Body of pancreas (tissue), 4 donors: Measurements from ENCODE around the gene AIMP1.

ENCODE experiments used
- CTCF ChIP-seq, 7 experiments: fragments of 450-650 bp in 4 of 7; fragments of 200-600 bp in 3 of 7; sonication (generic) in 3 of 7; IDR thresholded peaks; one replicate each; pipeline ENCODE4 v1.5.1; 2016 to 2019; ENCODE audit warnings: antibody characterized with exemption in 7 of 7
- POLR2A ChIP-seq, 3 donors: fragments of 450-650 bp; IDR thresholded peaks; one replicate each; pipeline ENCODE4 v1.6.1; 2016; ENCODE audit warnings: antibody characterized with exemption in 3 of 3, mild to moderate bottlenecking in 2 of 3

DNA sequence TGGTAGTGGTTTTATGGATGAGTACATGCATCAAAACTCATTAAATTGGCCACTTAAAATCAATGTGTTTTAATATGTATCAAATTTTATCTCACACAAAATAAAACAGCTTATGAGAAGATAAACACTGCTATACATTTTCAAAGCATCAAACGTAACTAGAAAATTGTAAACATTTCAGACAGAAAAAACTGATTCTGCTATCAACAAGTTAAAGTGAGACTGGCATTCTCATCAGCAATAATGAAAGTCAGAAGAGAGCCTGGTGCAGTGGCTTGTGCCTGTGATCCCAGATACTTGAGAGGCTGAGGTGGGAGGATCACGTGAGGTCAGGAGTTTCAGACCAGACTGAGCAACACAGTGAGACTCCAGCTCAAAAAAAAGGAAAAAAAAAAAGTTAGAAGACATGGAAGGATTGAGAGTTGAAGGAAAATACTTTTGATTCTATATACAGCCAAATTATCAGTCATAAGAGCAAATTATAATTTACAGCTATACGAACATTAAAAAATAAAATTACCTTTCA, 3.3 kb upstream of the AIMP1 start:
- no peak for TF ChIP-seq CTCF (IDR thresholded peaks at IDR 0.05)
- no peak for TF ChIP-seq POLR2A (IDR thresholded peaks at IDR 0.05)
